ENCODE data around the gene CDS2.

The CDS2 gene

DNA sequence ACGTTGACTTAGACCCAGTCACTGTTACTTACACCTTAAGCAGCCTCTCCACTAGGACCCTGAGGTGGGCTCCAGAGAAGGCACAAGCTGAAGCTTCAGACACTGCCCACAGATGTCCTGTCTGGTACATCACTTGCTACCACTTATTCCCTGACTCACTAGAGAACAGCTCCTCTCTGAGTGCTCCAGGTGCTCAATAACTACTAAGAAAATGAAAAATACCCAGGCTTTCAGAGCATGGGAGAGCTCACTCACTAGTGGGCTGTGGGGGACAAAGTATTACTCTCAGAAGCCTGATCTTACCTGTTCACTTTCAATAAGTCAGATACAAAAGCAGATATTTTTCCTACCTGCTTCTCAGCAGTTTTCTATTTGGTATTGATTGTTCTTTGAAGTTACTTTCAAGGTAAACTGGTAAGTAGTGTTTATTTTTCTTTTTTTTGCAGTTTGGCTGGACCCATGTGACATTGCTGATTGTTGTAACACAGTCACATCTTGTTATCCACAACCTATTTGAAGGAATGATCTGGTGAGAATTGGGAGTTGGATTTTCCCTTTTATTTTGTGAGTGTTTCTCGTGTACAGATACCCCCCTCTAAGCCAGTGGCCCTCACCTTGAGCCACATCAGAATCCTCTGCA lies 55.9 kb downstream of the CDS2 start:
- no peak for DNase-seq

DNA sequence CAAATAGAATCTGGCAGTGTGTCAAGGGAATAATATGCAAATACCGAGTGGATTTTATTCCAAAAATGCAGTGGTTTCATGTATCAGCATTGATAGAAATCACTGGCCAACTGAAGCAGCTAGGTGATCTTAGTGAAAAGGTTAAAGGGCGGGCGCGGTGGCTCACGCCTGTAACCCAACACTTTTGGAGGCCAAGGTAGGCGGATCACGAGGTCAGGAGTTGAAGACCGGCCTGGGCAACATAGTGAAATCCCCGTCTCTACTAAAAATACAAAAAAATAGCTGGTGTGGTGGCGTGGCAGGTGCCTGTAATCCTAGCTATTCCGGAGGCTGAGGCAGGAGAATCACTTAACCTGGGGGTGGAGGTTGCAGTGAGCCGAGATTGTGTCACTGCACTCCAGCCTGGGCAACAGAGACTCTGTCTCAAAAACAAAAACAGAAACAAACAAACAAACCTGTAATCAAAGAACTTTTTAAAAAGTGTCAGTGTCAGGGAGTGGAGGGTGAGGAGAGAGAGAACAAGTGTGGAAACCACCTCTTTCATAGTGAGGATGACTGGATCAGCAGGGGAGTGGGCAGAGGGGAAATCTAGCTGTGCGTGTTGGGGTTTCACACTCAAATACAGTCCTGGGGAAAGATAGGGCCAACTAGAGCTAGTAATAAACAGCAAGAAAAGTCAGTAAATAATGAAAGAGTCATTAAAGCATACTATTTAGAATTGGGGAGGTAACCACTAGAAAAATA lies 57.1 kb downstream of the CDS2 start:
- no peak for DNase-seq

DNA sequence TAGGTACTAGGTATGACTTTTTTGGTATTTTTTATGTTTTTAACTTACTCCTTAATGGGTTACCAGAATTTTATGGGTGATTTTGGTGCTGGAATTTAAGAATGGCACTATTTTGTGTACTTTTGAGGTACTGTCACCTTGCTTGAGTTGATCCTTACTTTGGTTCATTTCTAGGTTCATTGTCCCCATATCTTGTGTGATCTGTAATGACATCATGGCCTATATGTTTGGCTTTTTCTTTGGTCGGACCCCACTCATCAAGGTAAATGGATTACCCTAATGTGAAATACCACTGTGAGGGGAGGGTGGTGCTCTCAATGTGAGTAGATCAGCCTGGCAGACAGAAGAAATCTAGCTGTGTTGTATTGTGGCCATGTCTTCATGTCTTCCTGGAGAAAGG lies 57.9 kb downstream of the CDS2 start:
- DNase-seq: no peak

DNA sequence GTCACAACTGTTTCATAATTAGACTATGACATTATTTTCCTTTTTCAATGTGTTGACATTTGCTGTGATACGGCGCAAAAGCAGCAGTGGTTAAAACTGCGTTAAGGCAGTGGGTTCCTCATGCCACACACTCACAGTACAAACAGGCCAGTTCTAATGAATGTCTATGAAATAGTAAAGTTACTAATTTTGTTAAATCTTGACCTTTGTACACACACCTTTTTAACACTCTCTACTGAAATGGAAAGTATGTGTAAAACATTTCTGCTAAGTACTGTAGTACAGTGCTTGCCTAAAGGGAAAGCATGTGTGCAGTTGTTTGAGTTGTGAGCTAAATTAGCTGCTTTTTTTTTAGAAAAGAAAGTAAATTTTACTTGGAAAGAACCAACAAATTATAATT lies 60.3 kb downstream of the CDS2 start:
- DNase-seq: no peak

DNA sequence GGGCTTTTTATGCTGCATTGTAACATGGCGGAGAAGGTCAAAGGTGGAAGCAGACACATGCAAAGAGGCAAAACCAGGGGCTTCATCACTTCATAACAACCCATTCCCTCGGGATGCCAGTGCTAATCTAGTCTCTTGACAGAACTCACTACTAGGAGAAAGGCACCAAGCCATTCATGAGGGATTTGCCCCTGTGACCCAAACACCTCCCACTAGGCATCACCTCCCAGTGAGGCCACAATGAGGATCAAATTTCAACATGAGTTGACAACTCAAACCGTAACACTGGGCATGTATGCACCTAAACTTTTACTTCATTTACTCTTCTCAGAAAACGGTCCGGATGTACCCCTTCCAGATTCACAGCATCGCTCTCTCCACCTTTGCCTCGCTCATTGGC lies 61.9 kb downstream of the CDS2 start:
- DNase-seq: no peak

DNA sequence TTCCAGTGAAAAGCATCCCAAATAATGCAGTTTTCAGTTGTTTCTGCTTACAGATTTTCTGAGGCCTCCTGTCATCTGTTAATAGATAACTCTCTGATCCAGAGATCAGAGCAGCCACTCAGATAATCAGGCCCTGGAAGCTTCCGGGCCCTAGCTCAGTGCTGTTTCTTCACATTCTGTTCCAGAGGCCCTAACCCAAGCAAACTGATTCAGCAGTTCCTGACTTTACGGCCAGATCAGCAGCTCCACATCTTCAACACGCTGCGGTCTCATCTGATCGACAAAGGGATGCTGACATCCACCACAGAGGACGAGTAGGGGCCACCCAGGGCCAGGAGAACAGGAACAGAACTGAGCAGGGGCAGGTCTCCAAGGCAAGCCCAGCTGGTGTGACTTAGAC lies 63.1 kb downstream of the CDS2 start:
- no peak for DNase-seq

DNA sequence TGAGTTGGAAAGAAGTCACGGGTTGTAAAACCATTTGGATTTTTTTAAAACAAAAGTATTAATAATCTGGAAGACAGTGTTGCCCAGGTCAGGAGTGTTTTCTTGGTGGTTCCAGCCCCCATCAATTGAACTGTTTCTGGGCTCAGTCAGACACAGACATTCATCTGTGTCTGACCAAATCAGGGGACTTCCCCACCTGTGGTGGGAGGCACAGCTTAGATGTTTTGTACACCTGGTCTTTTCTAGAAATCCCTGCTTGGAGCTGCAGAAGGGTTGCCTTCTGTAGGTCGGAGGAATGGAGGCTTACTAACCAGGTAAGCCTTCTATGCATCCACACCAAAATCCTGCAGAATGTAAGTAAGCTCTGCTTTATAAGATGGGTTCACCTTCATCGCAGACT lies 63.6 kb downstream of the CDS2 start:
- DNase-seq: no peak

DNA sequence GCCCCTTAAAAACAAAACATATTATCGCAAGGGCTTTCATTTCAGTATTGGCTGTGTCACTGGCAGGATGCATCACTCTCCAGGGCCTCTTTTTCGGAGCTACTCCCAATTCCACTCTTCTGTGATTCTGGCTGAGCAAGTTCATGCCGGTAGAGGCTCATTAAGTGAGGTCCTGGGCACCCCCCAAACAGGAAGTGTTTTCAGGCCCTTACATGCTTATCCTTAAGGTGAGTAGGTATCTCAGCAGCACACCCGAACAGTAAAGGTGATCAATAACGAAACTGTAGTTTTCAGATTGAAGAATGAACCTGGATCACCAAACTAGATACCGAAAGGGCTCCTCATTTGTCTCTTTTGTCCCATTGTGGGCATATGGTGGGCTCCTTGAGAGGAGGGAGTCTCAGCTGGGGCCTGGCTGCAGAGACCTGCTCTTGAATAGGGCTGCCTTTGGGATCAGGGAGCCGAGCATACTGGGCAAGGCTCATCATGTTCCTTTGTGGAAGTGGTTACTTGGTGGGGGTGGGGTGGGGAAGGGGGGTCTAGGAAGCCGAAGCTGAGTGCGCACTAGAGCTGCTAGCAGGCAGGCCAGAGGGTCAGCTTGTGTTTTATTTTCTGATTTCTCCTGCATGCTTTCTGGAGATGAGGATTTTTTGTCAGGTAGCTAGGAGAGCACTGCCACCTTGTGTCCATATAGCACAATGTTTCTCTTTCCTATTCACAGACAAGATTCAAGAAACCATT lies 65.2 kb downstream of the CDS2 start:
- peak; percentile 53 for DNase-seq

DNA sequence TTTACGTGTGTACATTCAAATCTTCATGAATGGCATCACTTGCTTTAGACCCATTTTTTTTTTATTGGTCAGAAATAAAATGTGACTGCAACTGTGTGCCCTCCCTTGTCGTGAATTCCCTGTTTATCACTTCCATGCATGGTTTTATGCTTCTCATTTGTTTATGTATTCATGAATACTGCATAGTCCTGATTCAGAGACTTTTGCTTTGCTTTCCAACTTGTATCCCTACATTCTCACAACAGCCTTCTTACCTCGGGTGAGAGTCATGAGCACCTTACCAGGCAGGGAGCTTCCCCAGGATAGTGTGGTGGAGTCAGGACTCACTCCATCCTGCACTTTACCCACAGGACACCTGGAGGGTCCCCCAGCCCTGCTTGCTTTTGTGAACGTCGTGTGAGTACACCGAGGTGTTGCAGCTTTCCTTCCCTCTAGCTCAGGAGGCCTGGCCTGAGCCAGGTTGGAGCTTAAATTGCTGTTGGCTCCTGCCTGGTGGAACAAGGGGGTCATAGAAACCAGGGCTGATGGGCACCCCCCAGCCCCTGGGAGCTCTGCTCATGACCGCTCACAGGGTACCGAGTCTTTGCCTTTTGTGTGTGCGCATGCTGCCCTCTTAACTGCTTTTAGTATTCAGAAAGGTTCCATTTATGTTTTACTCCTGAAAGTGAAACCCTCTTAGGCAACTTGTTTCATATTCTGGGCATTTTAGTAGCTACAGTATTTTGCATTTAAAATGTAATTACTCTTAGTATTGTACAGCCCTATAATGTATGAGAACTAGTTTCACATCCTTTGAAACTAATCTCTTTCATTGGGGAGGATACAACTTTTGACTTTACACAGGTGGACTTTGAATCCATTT lies 66.0 kb downstream of the CDS2 start:
- DNase-seq: no peak

DNA sequence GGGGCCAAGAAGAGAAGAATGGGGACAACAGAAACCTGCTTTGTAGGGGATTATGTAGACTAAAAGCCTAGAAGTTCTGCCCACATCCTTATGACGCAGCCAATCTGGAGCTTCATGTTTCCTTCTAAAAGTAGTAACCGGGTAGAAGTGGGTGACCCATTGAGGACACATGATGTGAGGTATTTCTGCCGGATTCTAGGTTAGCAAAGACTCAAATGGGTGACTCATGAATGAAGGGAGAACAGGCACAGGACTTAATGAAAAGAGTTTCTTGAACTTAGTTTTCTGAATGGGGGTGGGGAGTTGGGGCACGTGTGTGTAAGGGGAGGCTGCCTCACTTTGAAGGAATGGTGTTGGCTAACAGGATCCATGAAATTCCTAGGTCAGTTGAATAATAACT lies 68.8 kb downstream of the CDS2 start:
- no peak for DNase-seq

DNA sequence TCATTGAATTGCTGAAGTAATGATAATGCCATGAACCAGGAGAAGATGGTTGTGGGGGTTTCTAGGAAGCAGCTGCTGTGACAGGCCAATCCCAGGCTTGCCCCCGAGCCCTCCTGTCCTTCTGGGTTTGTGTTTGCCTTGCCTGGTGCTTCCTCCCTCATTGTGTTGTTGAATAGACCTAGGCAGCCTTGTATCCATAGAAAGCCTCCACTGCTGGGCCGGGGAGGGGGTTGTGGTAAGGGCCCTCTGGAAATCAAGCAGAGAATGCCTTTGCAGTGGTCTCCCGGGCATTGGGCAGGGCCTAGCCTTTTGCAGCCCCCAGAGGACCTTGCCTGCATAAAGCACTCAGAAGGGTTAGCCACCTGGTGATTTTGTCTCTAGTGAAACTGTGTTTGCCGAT lies 69.3 kb downstream of the CDS2 start:
- DNase-seq: no peak

DNA sequence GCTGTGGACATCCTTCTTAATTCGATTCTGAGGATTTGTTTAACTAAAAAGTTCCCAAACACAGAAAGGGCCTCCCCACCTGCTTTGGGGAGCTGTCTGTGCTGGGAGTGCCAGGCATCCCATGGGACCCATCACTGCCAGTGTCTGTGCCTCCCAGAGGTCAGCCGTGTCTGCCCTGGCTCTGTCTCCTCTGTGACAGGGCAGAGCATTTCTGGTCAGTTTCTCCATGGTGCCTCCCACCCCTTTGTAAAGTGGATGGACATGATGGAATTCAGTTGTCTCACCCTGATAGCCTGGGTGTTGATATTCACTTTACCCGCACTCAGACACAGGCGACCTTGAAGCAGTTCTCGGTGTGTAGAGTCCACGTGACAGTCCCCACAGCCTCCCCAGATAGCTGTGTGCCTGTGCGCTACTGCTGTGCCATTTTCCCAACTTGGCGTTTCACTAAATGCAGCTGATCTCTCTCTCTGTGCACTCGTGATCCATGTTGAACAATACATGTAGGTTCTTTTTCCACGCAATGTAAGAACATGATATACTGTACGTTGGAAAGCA lies 70.5 kb downstream of the CDS2 start:
- no peak for DNase-seq

DNA sequence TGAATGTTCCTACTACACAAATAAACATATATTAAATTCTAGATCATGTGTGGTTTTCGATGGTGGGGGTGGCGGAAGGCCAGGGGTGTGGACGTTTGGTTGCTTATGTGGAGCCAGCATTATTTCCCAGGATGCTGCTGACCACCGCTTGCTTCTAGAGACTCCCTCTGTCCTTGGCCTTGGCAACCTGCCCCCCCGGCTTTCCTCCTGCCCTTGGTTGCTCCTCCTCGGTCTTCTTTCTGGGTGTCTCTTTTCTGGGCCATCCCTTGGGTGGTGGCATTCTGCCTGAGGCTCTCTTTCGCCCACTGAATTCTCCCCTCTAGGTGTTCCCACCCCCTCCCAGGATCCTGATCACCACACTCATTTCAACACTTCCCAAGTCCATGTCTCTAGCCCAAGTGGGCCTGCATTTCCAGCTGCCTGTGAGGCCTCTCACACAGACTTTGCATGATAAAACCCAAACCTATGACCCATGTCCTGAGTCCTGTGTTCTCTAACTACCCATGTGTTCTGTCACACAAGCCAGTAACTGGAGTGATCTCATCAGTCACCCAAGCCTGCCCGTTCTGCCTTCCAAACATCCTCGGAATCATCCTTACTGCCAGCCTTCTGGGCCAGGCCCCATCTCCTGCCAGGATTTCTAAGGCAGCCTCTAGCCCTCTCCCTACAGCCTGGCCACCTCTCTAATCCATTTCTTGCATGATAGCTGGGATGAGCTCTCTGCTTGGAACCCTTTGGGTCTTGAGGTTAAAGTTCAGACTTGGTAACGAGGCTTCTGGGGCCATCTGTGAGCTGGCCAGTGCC lies 71.2 kb downstream of the CDS2 start:
- DNase-seq: no peak

DNA sequence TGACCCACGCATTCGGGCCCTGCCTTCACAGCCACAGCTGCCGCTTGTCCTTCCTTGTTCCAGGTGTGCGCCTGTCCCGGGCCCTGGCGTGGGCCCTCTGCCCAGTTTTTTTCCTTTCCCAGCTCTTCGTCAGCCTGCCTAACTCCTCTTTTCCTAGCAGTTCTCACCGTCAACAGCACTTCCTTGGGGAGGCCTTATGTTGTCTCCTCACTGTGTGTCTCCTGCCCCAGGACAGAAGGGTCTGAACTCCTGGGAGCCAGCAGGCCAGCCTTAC lies 71.8 kb downstream of the CDS2 start:
- DNase-seq: no peak

DNA sequence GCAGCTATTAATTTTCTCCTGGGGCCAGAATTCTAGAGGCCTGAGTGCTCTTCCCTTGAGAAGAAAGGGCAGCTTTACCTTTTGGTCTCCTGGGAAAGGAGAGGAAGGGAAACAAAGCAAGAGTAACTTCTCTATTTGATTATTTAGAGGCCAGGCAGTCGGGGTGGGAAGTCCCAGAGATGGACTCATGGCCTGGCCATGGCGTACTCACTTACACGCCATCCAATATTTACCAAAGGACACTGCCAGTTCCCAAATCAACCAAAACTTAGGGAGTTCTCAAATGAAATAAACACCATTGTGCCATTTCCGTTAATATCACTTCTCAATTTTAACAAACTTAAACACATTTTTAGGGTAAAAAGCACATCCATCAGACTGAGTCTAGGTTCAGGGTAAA lies 76.6 kb downstream of the CDS2 start:
- no peak for DNase-seq

DNA sequence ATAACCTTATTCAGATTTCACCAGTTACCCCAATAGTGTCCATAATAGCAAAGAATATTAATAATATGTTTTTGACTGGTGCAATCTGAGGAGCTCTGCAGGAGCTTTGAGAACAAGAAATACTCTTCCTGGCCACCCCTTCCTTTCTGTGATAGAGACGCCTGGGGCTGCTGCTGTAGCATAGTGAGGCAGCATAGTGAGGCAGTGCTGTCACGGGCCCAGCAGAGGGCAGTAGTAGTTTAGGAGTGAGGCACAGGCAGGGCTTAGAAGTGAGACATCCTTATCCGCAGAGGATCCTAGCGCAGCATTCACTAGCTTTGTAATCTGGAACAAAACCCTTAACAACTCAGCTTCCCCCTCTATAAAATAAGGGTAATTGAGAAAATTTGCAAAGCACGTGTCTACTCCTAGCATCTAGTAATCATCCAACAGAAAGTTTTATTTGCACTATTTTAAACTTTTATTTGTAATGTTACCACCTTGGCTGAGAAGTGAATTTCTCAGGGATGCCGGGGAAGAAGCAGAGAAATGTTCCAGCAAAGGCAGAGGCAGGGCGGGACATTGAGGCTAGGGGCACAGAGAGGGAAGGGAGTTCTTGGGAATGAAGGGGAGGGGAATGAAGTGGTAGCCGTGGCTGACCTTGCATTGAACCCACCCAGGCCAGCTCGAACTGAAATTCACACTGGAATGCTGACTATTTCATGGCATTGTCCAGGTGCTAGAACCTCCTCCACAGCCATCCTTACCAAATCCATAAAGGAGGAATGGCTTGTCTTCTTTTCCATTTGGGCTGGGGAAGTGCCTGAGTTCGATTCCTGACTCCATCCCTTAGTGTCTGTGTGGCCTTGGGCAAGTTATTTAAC lies 78.8 kb downstream of the CDS2 start:
- peak; percentile 40 for DNase-seq

DNA sequence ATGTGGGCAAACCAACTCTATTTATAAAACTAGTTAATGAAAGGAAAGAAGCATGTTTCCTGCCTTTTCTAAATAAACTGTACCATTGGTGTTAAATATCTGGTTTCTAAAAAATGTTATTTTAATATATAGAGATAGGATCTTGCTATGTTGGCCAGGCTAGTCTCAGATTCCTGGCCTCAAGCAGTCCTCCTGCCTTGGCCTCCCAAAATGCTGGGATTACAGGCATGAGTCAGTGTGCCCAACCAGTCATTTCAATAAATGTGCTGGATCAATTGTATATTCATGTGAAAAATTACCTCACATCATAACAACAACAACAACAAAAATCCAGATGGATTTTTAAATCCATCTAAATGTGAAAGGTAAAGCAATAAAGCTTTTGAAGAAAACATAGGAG lies 80.3 kb downstream of the CDS2 start:
- DNase-seq: no peak

DNA sequence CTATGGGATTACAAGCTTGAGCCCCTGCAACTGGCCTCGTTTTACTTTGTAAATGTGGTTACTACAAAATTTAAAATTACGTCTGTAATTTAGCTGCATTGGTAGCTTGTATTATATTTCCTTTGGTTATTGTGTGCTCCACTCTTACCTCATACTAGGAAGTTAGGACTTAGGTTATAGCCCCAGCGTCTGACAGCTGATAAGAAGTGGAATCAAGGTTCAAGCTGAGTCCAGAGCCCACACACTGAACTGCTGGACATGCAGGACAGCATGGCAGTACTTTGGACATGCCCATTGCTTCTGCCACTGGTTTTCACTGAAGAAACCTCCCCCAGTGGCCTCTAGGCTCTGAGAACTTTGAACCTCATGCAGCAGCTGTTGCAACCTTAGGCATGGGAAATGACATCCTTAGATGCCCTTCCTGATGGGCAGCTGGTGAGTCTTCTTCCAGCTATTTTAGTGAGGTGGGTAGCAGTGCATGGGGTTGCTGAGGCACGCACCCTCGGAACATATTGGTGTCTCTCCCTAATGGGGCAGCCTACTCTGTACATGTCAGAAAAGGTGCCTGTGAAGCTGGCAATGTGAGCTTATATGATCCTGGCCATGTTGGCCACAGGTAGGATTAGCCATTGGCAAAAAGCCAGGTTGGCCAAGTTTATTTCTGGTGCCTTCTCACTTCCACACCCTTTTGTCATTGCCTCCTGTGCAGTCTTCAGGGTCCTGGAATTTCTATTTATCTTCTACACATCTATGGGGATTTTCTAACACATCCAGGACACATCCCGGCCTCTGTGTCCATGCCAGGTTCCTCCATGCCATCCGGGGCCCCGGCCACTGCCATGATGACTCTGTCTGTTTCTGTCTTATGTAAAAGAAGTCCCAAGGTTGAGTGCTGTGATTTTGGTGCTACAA lies 85.3 kb downstream of the CDS2 start:
- DNase-seq: no peak

DNA sequence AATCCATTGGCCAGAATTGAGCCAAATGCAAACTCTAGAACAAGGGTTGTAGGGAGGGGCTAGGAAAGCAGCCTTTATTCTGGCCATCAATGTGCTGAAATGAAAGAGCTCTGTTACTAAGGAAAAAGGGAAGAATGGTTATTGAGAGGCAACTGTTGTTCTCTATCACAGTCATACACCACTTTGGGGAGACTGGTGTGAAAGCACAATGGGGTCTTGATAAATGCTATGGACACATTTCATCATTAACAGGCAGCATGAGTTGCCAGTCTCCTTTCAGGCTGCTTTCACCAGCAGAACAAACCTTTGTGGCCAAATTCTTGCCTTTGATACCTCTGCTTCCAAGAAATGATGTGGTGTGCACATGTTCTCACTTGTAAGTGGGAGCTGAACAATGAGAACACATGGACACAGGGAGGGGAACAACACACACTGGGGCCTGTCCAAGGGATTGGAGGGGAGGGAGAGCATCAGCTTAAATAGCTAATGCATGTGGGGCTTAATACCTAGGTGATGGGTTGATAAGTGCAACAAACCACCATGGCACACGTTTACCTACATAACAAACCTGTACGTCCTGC lies 86.2 kb downstream of the CDS2 start:
- DNase-seq: no peak

DNA sequence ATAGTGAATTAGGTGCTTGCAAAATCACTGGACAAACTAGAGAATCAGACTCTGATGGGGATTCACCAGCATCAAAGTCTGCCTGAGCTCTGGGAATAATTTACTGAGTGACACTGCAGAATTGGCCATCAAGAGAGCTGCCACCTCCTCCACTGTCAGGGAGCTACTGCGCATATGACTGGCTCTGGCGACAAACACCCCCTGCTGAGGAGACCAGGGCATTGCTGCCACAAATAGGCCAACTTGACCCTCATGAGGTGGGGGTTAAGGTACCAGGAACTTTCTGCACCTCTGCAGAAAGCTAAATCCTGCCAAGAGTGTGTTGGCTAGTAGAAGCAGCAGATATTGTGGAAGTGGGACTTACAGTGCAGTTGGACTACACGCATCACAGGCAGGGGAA lies 88.0 kb downstream of the CDS2 start:
- no peak for DNase-seq
